Measurements from ENCODE around the gene ZNF669.
"Not testable (repeated sequence)": the region's sequence is repeated elsewhere in the genome, so short reads cannot be mapped to it uniquely, and the experiment has no call there.

ZNF669 gene

DNA sequence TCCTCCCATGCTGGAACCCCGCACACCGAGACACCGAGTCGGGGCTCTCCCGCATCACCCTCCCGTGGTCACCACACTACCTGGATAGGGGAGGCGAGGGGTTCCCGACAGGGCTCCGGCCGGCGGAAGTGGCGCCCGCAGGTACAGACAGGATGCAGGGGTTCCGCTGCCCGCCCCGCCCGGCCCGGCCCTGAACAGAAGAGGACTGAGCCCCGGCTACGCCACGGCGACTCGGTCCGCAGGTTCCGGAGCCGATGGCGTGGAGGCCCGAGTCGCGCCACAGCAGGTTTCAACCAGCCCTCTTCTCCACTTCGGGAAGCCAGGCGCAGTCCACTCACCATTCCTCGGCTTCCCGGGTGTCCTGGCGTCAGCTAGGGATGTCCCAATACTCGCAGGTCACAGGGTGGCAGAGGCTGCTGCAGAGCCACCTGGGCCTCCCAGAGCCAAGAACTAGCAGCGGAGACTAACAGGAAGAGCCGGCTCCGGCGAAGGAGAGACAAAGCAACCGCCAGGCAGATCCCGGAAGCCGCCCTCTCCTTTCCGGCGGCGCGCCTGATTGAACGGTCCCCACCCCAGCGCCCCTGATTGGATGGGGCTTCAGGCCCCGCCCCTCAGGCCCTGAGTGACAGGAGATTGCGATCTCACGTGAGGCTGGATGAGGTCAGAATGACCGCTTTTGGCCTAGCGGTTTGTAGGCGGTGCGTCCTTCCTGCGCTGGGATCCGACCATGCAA lies at the start of gene ZNF669:
TSS of gene ZNF669 (minus strand) at position 498 of the 733 bp plus-strand sequence. CDS start at position 341, 157 bp downstream.
- peak; percentile 90 to 93 for DNase-seq (ENCODE audit: low read depth in 2 of 2)

DNA sequence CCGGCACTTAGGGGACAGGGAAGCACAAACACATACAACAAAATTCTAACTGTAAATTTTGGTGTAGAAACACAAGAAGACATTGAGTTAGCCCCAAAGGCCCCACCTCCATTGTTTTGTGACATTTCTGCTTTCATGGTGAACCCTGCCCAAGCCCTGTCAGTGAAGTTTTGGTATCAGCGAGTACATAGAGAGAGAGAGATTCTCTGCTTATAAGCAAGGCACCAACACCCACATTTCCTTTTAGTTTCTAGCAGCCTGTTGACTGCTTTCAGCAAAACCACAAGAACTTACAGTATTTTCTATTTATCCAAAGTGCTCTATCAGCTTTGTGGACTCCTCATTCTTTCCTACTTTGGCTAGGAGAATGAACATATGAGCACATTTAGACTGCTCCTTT lies 43.6 kb upstream of the ZNF669 start:
- DNase-seq (ENCODE audit: low read depth in 2 of 2): no peak

DNA sequence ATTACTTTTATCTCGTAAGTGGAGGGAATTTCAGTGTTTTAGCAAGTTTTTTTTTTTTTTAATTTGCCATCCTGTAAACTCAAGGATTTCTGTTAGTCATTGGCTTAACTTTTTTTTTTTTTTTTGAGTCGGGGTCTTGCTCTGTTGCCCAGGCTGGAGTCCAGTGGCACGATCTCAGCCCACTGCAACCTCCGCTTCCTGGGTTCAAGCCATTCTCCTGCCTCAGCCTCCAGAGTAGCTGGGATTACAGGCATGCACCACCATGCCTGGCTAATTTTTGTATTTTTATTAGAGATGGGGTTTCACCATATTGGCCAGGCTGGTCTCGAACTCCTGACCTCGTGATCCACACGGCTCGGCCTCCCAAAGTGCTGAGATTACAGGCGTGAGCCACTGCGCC lies 43.0 kb upstream of the ZNF669 start:
- DNase-seq (ENCODE audit: low read depth in 2 of 2): not testable (repeated sequence)

DNA sequence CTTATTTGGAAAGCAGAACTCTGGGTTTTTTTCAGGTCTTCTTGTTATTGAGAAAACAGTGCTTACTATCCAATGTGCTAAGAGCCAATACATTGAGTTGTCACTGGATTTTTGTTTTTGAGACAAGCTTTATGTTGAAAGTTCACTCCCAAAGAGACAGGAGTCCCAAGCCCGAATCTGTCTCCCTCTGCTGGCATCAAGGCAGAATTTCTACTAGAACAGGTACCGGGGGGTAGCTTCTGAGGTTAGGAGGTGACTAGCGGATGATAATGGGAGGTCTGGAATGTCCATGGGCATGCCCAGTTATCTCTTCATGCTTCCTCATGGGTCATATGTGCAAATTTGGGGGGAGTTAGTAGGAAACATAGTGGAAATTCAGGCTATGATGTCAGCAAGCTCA lies 42.5 kb upstream of the ZNF669 start:
- no peak for DNase-seq (ENCODE audit: low read depth in 2 of 2)

DNA sequence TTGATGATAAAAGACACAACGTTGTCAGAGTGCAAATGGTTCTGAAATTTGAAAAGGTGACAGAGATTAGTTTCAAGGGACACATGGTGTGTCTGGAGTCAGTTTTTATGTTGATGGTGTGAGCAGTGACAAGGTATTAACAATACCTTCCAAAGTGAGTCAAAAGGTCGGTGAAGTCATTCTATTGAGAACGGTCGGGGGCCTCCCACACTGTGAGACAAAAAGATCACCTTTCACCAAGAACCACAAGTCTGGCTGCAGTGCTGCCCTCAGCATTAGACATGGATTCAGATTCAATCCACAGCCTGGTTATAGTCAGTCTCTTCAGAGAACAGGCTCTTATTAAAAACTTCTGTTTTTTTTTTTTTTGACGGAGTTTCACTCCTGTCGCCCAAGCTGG lies 41.1 kb upstream of the ZNF669 start:
- DNase-seq (ENCODE audit: low read depth in 2 of 2): no peak

DNA sequence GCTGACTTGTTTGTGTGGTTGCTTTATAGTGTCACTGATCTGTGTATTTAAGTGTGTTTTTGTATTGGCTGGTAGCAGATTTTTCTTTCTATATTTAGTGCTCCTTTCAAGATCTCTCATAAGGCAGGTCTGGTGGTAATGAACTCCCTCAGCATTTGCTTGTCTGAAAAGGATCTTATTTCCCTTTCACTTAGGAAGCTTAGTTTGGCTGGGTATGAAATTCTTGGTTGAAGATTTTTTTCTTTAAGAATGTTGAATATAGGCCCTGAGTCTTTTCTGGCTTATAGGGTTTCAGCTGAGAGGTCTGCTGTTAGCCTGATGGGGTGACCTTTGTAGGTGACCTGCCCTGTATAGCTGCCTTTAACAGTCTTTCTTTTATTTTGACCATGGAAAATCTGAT lies 35.4 kb upstream of the ZNF669 start:
- not testable (repeated sequence) for DNase-seq (ENCODE audit: low read depth in 2 of 2)

DNA sequence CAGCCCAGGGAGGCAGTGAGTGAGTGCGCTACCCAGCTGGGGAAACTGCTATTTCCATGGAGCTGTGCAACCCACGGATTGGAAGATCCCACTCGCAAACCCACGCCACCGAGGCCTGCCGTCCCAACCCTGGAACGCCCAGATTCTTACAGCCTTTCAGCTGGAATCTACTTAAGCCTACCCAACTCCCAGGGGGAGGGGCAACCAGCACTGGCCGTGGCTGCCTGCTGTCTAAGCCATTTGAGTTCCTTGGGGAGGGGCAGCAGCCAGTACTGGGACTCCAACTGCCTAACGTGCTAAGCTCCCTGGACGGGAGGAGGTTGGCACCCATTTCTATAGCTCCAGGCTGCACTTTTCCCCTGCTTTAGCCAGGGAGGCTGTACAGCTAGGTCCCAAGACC lies 27.1 kb upstream of the ZNF669 start:
- DNase-seq (ENCODE audit: low read depth in 2 of 2): no peak

DNA sequence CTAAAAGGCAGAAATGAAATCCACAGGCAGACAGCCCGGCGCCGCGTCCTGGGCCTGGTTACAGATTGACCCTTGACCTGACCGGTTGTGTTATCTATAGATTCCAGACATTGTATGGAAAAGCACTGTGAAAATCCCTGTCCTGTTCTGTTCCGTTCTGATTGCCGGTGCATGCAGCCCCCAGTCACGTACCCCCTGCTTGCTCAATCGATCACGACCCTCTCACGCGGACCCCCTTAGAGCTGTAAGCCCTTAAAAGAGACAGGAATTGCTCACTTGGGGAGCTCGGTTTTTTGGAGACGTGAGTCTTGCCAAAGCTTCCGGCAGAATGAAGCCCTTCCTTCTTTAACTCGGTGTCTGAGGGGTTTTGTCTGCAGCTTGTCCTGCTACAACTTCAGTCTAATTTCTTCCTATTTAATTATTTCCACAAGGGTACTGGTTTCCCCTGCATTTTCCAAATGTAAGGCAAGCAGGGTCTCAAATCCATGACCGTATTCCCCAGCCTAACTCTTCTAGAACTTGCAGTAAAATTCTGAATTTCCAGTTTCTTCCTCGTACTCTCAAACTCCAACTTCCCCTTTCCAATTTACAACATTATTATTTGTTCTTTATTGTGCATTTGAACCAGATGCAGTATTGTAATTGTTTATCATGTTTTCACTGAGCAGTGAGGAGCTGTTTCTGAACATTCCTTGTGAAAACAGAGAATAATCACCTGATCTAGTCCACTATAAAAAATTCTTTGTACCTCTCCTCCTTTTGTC lies 23.5 kb upstream of the ZNF669 start:
- DNase-seq (ENCODE audit: low read depth in 2 of 2): not testable (repeated sequence)

DNA sequence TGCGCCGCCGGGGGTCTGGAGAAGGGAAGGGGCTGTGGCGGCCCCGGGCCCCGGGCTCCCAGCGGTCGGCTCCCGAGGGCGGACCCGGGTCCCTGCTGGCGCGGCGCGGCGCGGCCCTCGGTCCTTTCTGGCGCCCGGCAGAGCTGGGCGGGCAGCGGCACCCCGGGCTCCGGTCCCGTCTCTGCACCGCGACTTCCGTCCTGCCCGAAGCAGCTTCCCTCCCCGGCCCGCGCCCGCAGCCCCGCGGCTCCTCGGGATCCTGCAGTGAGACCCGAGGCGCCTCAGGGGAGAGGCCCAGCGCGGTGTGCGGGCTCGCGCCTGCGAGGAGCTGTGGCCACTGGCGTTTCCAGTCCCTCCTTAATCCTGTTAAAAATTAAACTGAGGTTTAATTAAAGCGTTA lies 22.4 kb upstream of the ZNF669 start:
- DNase-seq (ENCODE audit: low read depth in 2 of 2): not testable (repeated sequence)

DNA sequence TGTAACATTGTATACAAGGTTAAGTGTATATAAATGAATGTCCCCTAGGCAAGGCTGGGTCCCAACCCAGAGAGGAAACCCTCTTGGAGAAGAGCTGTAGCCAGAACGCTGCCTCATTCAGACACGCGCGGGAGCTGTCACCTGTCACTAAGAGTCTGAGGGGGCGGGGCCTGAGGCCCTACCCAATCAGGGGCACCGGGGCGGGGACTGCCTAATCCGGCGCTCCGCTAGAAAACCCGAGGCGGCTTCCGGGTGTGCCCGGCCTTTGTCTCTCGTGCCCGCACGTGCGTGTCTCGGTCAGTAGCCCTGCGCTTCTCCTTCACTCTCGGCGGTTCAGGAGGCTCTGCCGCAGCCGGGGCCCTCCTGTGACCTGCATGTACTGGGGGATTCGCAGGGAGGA lies 22.0 kb upstream of the ZNF669 start:
- not testable (repeated sequence) for DNase-seq (ENCODE audit: low read depth in 2 of 2)

DNA sequence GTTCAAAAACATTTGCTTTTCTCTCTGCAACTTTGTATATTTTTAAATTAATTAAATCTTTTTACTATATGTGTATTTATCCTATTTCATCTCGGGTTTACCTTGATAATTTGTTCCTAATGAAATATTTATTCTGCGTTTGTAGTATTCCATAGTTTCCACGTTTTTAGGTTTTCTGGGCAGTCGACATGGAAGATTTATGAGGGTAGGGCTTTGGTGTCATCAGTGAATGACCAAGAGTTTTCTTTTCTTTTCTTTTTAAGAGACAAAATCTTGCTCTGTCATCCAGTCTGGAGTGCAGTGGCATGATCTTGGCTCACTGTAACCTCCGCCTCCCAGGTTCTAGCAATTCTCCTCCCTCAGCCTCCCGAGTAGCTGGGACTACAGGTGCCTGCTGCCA lies 17.2 kb upstream of the ZNF669 start:
- no peak for DNase-seq (ENCODE audit: low read depth in 2 of 2)

DNA sequence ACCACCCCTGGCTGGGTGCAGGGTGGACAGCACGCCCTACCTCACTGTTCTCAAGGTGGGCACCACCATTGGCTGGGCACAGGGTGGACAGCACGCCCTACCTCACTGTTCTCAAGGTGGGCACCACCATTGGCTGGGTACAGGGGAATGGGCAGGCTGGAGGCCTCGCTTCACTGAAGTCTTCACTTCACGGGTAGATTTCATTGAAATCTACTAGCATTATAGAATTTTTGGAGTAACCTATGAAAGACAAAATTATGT lies 16.2 kb upstream of the ZNF669 start:
- DNase-seq (ENCODE audit: low read depth in 2 of 2): not testable (repeated sequence)

DNA sequence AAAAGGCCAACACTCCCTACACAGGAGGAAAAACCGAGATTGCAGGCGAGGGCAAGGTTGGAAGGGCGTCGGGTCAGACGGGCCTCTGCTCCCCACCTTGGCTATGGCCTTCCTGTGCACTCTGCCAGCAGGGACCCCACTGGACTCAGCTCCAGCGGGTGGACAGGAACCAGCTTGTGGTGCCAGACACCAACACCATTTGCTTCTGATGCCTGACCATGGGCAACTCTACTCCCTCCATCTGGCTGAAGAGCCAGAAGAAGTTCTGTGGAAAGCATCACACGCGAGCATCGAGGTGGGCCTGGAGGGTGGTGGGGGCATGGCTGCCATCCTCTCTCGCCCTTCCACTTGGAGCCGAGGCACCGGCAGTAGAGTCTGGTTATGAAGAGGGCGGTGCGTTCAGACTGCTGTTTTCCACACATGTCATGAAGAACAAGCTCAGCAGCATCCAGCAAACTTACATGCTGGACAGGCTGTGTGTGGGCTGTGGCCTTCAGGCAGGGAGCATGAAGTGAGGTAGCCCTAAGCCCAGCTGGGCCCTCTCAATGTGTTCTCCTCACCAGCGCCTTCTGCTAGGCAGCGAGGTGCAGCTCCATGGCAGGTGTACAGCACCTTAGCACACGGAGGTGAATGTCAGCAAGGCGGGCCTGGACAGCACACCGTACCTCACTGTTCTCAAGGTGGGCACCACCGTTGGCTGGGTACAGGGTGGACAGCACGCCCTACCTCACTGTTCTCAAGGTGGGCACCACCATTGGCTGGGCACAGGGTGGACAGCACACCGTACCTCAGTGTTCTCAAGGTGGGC lies 15.6 kb upstream of the ZNF669 start:
- DNase-seq (ENCODE audit: low read depth in 2 of 2): no peak

DNA sequence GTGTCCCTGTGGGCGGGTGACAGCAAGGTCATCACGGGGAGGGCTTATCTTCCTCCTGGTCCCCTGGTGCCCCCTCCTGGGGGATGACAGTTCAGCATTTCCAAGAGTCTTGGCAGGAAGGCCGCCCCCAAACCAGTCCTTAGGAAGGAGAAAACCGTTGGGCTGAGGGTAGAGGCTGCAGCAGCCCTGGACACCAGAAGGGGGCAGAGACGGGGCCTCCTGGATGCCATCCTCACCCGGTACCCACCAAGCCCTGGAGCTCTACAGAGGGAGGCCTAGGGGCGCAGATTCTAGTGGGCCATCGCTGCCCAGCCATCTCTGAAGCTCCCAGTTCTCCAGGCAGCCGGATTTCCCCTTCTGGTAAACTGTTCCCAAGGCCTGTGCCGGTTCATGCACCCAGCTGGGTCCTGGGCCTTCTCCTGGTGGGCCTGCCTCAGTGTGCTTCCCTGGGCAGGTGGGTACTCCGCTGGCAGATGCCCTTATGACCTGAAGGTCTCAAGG lies 14.8 kb upstream of the ZNF669 start:
- no peak for DNase-seq (ENCODE audit: low read depth in 2 of 2)

DNA sequence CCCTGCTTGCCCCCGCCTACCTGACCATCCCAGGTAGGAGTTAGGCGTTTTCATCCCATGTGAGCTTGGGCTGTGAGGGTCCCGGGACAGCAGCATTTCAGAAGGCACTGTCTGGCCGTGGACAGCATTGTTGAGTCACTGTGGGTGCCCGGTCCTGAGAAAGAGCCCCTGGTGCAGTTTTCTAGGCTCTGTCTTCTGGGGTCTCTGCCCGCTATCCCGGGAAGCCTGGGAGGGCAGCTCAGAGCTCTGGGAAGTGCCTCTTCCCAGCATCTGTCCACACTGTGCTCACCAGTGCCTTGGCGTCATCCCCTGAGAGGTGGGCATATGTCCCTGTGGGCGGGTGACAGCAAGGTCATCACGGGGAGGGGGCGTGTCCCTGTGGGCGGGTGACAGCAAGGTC lies 11.4 kb upstream of the ZNF669 start:
- DNase-seq (ENCODE audit: low read depth in 2 of 2): no peak

DNA sequence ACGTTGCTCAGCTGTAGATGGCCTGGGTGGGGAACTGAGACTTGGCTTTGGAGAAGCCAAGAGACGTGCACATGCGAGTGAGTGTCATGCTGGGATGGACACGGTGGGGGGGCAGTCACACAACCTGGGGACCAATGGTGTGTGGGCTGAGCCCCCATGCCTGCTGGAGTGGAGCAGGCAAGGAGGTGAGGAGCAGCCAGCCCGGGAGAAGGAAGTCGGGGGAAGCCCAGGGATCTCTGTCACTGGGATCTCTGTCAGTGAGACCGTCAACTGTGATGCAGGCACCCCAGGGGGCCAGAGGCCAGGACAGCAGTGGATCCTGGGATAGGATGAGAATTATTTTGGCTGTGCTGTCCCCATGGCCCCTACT lies 11.0 kb upstream of the ZNF669 start:
- DNase-seq (ENCODE audit: low read depth in 2 of 2): no peak

DNA sequence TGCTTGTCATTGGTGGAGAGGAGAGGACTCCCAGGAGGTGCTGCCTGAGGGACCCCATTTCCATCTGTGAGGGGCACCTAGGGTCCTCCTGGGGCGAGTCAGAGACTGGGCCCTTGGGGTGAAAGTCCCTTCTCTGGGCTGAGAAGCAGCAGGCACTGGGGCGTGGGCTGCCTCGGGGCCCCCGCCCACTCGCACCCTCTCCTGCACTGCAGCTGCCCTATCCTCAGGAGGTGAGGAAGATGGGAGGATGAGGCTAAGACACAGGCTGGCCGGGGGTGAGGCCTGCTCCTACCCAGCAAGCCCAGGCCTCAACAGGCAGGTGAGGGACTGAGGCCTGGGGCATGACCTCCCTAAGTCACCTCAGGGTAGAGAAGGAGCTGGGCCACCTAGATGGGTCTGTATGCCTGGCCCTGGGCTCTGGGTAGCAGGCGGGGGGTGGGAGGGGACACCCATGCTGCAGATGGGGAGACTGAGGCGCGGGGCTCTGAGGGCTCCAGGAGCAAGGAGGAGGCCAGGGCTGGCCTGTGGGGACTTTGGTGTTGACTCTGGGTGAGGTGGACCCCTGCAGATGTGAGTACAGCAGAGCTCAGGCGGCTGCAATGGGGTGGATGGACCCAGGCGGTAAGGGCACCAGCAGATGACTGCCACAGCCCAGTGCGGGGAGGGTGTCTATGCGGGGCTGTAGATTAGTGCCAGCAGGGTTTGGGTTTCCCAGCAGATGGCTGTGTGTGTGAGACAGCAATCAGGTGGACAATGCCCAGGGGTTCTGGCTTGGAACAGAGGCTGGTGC lies 10.4 kb upstream of the ZNF669 start:
- DNase-seq (ENCODE audit: low read depth in 2 of 2): no peak

DNA sequence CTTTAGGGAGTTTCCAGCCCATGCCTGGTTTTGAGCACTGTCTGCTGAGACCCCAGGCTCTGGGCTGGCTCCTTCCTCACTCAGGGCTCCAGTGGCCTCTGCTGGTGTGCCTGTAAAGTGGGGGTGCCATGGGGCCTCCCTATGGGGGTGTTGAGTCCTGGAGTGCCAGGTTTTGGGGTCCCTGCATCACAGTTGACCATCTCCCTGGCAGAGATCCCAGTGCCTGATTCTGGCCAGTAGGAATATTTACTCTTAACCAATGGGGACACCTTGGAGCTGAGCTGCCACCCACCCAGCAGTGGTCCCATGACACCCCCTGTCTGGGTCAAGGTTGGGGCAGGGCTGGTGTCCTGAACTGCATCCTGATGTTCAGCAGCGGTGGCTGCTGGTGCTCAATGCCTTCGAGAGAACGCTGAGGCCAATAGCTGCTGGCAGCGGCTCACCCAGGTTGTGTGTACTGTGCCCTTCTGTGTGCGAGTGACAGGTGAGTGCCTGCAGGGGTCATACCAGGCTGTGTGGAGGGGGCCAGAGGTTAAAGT lies 9.6 kb upstream of the ZNF669 start:
- no peak for DNase-seq (ENCODE audit: low read depth in 2 of 2)

DNA sequence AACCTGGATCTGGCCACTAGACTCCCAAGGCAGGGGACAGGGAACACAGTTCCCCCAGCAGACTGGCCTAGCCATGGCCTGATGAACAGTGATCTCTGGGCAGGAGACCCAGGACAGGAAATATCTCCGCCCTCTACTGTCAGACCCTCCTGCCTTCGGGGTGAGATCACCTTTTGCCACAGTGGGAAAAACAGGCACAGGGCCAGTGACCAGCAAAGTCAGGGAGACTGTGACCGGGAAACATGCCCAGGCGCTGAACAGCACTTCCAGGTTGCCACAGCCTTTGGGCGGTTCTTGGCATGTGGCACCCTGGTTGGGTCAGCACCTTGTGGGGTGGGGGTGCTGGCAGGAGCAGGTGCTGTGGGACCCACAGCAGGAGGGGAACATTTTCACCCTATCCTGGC lies 8.9 kb upstream of the ZNF669 start:
- no peak for DNase-seq (ENCODE audit: low read depth in 2 of 2)

DNA sequence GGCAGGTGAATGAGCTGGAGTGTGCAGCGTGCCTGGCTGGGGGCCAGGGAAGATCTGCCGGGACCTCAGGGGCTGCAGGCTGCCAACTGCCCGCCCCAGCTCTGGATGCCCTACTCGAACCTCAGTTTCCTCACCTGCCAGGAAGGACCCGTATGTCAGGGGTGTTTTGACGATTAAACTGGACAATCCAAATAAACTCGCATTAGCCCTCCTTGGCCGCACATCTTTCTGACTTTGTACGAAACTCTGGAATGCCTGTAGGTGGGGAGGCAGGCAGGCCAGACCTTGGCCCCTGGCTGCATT lies 8.3 kb upstream of the ZNF669 start:
- DNase-seq (ENCODE audit: low read depth in 2 of 2): no peak

DNA sequence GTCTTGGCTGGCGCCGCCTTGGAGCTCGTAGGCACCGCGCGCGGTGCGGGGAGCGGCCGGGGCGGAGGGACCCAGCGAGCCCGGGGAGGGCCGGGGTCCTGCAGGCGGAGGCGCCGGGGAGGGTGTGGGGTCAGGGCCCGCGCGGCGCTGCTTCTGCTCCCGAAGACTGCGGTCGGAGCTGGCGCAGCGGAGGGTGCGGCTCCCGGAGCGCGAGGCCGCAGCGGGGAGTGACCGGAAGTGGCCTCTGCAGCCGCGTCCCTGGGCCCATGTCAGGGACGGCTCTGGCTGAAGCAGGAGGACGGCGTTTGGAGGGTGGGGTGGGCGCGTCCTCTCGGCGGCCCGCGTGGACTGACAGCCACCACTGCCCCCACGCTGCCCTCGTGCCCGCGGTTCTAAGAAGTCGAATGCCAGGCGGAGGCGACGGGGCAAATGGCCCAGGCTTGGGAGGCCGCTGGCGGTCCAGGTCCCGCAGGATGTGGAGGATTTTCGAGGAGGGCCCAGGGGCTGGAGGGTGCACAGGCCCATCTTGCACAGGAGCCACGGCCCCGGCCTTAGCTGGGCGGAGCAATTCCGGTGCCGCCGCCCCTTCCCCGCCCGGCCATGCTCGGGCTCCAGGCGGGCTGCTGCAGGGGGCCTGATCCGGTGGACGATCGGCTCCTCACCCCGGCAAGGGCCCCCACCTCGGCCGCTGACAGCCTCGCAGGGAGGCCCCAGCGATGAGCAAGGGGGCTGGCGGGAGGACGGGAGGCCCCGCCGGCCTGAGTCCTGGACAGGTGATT lies 7.7 kb upstream of the ZNF669 start:
- no peak for DNase-seq (ENCODE audit: low read depth in 2 of 2)
